IPS-20b (cell line): ENCODE measurements around the gene KLHL29.

ENCODE experiments used
- H3K27ac ChIP-seq: one replicate; pipeline ENCODE4 v1.5.1; 2013; ENCODE audit warnings: low read length
- H3K27me3 ChIP-seq: 2 replicates; pipeline ENCODE4 v1.6.1; 2013; ENCODE audit warnings: mild to moderate bottlenecking, low read length, inconsistent platforms; ENCODE audit not compliant: insufficient read depth
- H3K36me3 ChIP-seq: 2 replicates; pipeline ENCODE4 v1.6.1; 2013; ENCODE audit warnings: low read depth, mild to moderate bottlenecking, inconsistent platforms, low read length, moderate library complexity; ENCODE audit not compliant: insufficient read depth
- H3K4me1 ChIP-seq: 2 replicates; pipeline ENCODE4 v1.6.1; 2013; ENCODE audit warnings: mild to moderate bottlenecking, control low read depth, inconsistent platforms, low read length, moderate library complexity; ENCODE audit not compliant: insufficient read depth
- H3K4me3 ChIP-seq: 2 replicates; pipeline ENCODE4 v1.5.1; 2013; ENCODE audit warnings: mild to moderate bottlenecking, low read length, inconsistent platforms
- H3K9ac ChIP-seq: 2 replicates; pipeline ENCODE4 v1.6.1; 2013; ENCODE audit warnings: low read depth, mild to moderate bottlenecking, inconsistent platforms, low read length, moderate library complexity
- H3K9me3 ChIP-seq: 2 replicates; pipeline ENCODE4 v1.6.1; 2013; ENCODE audit warnings: mild to moderate bottlenecking, low read depth, low read length, inconsistent platforms; ENCODE audit not compliant: insufficient read depth

The KLHL29 gene

DNA sequence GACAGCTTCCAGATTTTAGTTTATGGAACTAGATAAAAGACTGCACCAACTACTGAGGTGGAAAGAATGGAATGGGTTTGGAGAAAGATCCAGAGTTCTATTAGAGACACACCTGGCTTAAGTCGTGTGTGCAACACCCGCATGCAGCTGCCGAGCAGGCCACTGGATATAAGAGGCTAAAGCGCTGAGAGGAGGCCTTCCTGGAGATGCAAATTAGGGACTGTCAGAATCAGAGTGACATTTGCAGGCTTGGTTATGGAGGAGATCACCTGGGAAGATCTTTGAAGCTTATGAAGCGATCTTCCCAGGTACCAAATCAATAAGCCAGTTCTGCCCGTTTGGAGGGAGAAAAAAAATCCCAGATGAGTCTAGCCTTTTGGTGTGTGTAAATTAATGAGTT lies 30.4 kb upstream of the KLHL29 start:
- H3K4me1 ChIP-seq: no peaks in the 10 kb centered on the region
- H3K4me3 ChIP-seq: no peak overlapping the region
- no peak overlapping the region for H3K9ac ChIP-seq
- no peaks in the 10 kb centered on the region for H3K36me3 ChIP-seq
- no peak overlapping the region for H3K27ac ChIP-seq
- H3K9me3 ChIP-seq: no peaks in the 10 kb centered on the region
- H3K27me3 ChIP-seq: peaks cover 25% of the 10 kb centered on the region

DNA sequence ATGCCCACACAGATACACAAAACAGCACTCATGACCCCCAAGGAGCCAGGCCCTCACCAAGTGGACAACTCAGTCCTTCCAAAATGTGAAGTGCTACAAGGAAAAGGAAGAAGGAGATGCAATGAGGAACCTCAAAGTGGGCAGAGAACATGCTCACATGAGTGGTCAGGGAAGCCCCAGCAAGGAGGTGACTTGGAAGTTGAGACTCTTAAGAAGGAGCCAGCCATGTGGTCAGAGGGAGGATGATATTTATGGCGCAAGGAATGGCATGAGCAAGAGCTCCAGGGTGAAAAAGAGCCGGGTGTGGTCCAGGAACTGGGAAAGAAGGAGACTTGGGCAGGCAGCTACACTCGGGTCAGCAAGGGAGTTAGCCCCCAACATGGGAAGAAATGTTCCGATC lies 30.0 kb upstream of the KLHL29 start:
- H3K4me3 ChIP-seq: no peak overlapping the region
- H3K27ac ChIP-seq: no peak overlapping the region

DNA sequence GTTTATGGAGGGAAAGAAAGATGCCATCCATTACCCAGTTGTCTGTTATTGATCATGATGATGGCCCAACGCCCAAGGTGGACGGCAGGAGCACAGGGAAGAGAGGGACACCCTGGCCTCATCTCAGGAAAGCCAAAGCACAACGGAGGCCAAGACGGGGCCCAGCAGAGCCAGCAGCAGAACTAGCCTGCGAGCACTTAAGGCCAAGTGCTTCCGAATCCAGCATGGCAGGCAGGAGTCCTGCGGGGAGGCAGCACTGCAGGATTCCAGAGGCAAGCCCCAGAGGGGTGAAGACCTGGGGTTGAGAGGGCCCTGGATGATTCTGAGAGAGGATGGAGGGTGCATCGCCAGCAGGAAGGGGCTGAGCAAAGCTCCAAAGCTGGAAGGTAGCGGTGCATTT lies 28.3 kb upstream of the KLHL29 start:
- H3K36me3 ChIP-seq: no peaks in the 10 kb centered on the region
- H3K9ac ChIP-seq: no peak overlapping the region
- no peaks in the 10 kb centered on the region for H3K9me3 ChIP-seq
- H3K27ac ChIP-seq: no peak overlapping the region
- H3K4me1 ChIP-seq: no peaks in the 10 kb centered on the region
- H3K27me3 ChIP-seq: peaks cover 35% of the 10 kb centered on the region
- H3K4me3 ChIP-seq: no peak overlapping the region

More for the DNA sequence above, 30.0 kb upstream of the KLHL29 start:
- Histone ChIP-seq H3K9ac (no peak overlapping the region), H3K9me3 (no peaks in the 10 kb centered on the region), H3K4me1 (no peaks in the 10 kb centered on the region), H3K36me3 (no peaks in the 10 kb centered on the region), H3K27me3 (peaks cover 29% of the 10 kb centered on the region)

DNA sequence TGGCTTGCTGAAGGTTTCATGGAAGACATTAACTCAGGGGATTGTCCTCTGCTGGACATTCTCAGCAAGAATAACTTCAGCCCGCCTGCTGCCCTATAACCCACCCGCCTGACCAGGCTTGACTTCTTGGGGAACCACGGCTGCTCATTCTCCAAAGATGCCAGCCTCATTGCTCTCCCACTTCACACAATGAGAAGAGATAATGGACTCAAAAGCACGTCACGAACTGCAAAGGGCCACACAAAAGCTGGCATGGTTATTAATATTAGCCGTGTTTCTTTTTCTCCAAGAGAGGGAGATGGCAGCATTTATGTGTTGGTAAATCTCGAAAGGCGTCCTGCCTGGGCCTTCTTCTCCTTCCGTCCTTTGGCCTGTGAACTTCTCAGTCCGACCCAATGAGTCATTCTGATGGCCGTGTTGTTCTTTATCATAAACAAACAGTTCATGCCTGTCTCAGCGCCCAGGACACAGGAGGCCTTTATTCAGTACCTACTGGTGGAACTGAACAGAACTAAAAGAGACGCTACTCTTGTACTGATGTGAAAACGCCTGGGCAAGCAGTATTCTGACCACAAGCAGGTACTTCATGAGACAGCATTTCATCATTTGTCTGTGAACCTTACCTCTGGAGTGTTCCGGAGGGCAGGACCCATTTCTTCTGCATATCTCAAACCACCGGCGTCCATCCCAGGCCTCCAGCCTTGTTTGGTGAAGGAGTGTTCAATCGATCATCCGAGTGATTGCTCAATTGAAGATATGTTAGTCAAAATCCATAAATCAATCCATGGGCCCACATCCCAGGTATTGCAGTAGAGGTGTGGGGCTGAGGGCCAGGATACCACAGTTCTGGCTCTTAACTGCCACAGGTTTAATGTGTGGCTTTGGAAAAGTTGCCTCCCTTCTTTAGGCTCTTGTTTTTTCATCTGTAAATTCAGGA lies 25.1 kb upstream of the KLHL29 start:
- Histone ChIP-seq H3K27ac (no peak overlapping the region), H3K4me3 (no peak overlapping the region), H3K9me3 (no peaks in the 10 kb centered on the region), H3K9ac (no peak overlapping the region), H3K36me3 (no peaks in the 10 kb centered on the region), H3K4me1 (no peaks in the 10 kb centered on the region), H3K27me3 (peaks cover 30% of the 10 kb centered on the region)

DNA sequence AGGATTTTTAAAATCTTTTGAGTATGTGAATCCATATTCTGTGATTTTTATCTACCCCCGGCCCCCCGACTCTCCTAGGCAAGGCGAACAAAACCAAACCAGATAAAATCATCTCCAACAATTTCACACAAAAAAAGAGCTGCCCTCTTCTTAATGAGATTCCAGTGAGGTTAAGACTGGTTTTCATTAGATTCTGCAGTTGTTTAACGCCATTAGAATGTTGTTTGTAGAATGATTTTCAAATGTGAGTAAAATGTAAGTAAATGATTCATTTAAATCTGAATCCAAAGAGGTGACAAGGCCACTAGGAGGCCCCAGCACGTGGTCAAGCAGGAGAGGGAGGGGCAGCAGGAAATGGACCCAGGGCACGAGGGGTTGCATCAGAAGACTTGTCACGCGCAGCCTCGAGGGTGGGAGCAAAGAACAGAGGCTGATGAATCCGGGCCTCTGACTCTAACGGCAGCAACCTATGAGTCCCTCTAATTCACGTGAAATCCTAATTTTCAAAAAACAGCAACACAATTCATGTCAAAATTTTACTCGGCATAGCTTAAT lies 24.3 kb upstream of the KLHL29 start:
- H3K4me1 ChIP-seq: no peaks in the 10 kb centered on the region
- H3K9ac ChIP-seq: no peak overlapping the region
- H3K36me3 ChIP-seq: no peaks in the 10 kb centered on the region
- H3K27me3 ChIP-seq: peaks cover 30% of the 10 kb centered on the region
- H3K9me3 ChIP-seq: no peaks in the 10 kb centered on the region
- no peak overlapping the region for H3K4me3 ChIP-seq
- no peak overlapping the region for H3K27ac ChIP-seq

DNA sequence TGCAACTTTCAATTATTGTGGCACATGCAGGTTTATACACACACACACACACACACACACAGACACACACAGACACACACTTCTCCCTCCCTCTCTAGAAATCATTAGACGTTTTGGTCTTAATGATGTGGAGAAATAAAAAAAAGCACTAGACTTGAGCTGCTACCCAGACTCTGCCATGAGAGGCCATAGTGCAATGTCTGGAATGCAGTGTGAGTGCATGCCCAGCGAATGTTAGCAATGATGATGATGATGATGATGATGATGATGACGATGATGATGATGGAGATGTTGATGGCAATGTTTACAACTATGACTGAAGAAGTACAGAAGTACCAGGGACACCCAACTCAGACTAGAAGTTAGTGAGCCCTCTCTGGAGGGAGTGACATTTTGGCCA lies 23.8 kb upstream of the KLHL29 start:
- Histone ChIP-seq H3K9ac (no peak overlapping the region), H3K9me3 (no peaks in the 10 kb centered on the region), H3K4me1 (no peaks in the 10 kb centered on the region), H3K36me3 (no peaks in the 10 kb centered on the region), H3K27ac (no peak overlapping the region), H3K4me3 (no peak overlapping the region), H3K27me3 (peaks cover 30% of the 10 kb centered on the region)

DNA sequence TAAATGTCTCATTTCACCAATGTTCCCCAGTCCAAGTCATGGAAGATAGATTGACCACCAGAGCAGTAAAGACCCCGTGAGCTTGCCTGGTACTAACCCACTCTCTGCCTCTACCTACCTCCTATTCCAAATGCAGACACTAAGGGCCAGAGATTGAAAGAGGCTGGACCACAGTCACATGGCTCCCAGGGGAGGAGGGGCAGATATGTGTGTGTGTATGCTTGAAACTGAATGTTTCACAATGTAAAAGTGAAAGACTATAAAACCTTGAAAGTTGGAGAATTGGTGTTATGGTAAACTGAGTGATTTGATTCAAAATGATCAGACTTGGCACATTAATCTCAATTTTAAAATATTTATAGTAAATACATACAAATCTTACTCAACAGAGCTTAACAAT lies 21.7 kb upstream of the KLHL29 start:
- H3K27me3 ChIP-seq: peaks cover 30% of the 10 kb centered on the region
- no peaks in the 10 kb centered on the region for H3K9me3 ChIP-seq
- H3K4me3 ChIP-seq: no peak overlapping the region
- H3K9ac ChIP-seq: no peak overlapping the region
- H3K36me3 ChIP-seq: no peaks in the 10 kb centered on the region
- no peak overlapping the region for H3K27ac ChIP-seq
- no peaks in the 10 kb centered on the region for H3K4me1 ChIP-seq

DNA sequence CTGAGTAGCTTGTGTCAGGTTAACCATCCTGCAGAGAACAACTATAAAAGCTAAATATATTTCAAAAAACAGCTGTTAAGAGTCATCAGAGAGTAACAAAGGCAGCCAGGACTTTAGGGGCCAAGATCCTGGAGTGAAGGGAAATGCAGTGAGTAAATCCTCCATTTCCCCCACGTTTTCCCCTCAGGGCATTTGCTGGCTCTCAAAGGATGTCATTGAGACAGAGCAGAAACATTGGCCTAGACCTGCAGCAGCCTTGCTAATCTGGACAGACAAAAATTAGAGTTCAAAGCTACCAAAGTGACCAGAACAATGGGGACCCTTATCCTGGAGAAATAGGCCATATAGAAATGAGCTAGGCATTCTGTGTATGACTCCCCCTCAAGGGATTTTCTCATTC lies 21.1 kb upstream of the KLHL29 start:
- peaks cover 30% of the 10 kb centered on the region for H3K27me3 ChIP-seq
- no peak overlapping the region for H3K27ac ChIP-seq
- H3K9me3 ChIP-seq: no peaks in the 10 kb centered on the region
- no peak overlapping the region for H3K9ac ChIP-seq
- H3K36me3 ChIP-seq: no peaks in the 10 kb centered on the region
- no peak overlapping the region for H3K4me3 ChIP-seq
- H3K4me1 ChIP-seq: no peaks in the 10 kb centered on the region

DNA sequence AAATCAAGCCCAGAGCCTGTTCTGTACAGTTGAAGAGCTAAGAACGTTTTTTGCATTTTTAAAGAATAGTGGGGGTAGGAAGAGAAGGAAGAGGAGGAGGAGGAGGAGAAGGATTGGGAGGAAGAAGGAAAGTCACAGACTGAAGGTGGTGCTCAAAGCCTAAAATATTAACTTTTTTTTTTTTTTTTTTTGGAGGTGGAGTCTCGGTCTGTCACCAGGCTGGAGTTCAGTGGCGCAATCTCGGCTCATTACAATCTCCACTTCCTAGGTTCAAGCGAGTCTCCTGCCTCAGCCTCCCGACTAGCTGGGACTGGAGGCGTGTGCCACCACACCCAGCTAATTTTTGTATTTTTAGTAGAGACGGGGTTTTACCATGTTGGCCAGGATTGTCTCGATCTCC lies 18.3 kb upstream of the KLHL29 start:
- Histone ChIP-seq H3K36me3 (no peaks in the 10 kb centered on the region), H3K27me3 (peaks cover 10% of the 10 kb centered on the region), H3K9ac (no peak overlapping the region), H3K4me1 (no peaks in the 10 kb centered on the region), H3K9me3 (no peaks in the 10 kb centered on the region), H3K4me3 (no peak overlapping the region), H3K27ac (no peak overlapping the region)

DNA sequence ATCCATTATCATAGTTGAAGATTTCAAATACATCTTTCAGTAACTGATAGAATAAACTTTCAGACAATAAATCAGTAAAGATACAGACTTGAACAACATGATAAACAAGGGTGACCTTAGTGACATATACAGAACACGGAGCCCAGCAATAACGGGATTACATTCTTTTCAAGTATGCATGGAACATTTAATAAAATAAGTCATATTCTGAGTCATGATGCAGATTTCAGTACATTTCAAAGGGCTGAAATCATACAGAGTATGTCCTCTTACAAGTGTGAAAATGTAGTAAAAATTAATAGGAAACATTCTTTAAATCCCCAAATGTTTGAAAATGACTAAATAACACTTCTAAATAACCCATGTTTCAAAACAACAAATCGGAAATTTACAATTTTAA lies 17.2 kb upstream of the KLHL29 start:
- H3K4me1 ChIP-seq: no peaks in the 10 kb centered on the region
- H3K27me3 ChIP-seq: 0 out of 2 replicates have a peak, but pooled peaks cover under 1% of the 10 kb centered on the region
- no peak overlapping the region for H3K9ac ChIP-seq
- no peak overlapping the region for H3K27ac ChIP-seq
- no peaks in the 10 kb centered on the region for H3K36me3 ChIP-seq
- H3K9me3 ChIP-seq: no peaks in the 10 kb centered on the region
- no peak overlapping the region for H3K4me3 ChIP-seq

DNA sequence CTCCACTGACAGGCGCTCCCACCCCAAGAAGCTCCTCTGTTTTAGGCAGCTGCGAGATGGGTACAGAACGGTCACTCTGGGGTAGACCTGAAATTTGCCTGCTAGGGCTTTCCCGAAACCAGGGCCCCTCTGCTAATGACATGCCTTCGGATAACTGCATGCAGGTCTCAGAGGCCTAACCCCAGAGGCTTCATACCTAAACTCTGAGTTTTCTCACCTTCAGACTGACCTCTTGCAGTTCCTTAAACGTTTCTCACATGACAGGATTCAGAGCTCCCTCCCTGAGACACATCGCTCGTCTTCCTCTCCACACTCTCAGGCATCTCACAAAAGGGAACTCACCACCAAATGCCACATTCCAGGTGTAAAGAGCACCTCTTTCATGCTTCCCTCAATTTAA lies 11.3 kb upstream of the KLHL29 start:
- Histone ChIP-seq H3K9me3 (no peaks in the 10 kb centered on the region), H3K27me3 (no peaks in the 10 kb centered on the region), H3K36me3 (no peaks in the 10 kb centered on the region), H3K4me1 (no peaks in the 10 kb centered on the region), H3K27ac (no peak overlapping the region), H3K9ac (no peak overlapping the region), H3K4me3 (no peak overlapping the region)

DNA sequence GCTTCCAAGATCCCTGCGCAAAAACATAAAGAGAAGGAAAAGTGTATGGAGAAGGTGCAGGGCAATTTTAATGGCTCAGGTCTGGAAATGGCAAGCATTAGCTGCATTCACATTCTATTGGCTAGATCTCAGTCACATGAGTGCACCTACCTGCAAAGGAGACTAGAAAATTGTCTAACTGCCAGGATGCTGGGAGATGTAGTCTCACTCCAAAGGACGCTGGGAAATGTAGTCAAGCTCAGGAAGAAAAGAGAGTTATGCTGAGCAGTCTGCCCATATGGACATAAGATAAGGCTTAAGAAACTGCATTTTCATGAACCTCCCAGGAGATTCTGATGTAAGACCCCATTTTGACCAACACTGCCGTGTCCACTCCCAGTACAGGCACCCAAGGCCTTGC lies 9.5 kb upstream of the KLHL29 start:
- H3K27me3 ChIP-seq: no peaks in the 10 kb centered on the region
- no peak overlapping the region for H3K4me3 ChIP-seq
- H3K27ac ChIP-seq: no peak overlapping the region
- H3K36me3 ChIP-seq: no peaks in the 10 kb centered on the region
- no peak overlapping the region for H3K9ac ChIP-seq
- no peaks in the 10 kb centered on the region for H3K4me1 ChIP-seq
- H3K9me3 ChIP-seq: no peaks in the 10 kb centered on the region
